Ovary (tissue), 9 donors: ENCODE data around the gene CLEC1B. TPM values are rescaled to one million over a fixed set of nuclear protein-coding genes. Genes with fewer than 3 reads are reported as not detected.
"Not testable (repeated sequence)": the region's sequence is repeated elsewhere in the genome, so short reads cannot be mapped to it uniquely, and the experiment has no call there.

Source experiments
- DNase-seq, 5 donors: peaks; one replicate each; pipeline ENCODE4 v3.0.0-alpha.2; 2019 to 2020
- H3K27ac ChIP-seq, 2 donors: fragments of 200-600 bp; one replicate each; pipeline versions ENCODE4 v1.5.1 to v1.8.0; 2019 to 2022
- H3K27me3 ChIP-seq: fragments of 200-600 bp; one replicate; pipeline ENCODE4 v1.8.0; 2022
- H3K36me3 ChIP-seq: fragments of 200-600 bp; sonication (generic); one replicate; pipeline ENCODE4 v1.5.1; 2019
- H3K4me1 ChIP-seq: one replicate; pipeline ENCODE4 v1.8.1; 2013; ENCODE audit warnings: mild to moderate bottlenecking, moderate library complexity; ENCODE audit not compliant: insufficient read depth
- H3K4me3 ChIP-seq: fragments of 200-600 bp; sonication (generic); one replicate; pipeline ENCODE4 v1.5.1; 2017
- H3K9me3 ChIP-seq, 2 donors: fragments of 200-600 bp in 1 of 2; sonication (generic) in 1 of 2; one replicate each; pipeline versions ENCODE4 v1.5.1 to v1.8.1; 2013 to 2019; ENCODE audit warnings: mild to moderate bottlenecking in 1 of 2, moderate library complexity in 1 of 2
- CTCF ChIP-seq, 3 donors: fragments of 450-650 bp in 2 of 3; fragments of 200-600 bp in 1 of 3; IDR thresholded peaks; one replicate each; pipeline versions ENCODE4 v1.5.1 to v1.8.0; 2016 to 2022; ENCODE audit warnings: antibody characterized with exemption in 3 of 3, mild to moderate bottlenecking in 1 of 3
- EP300 ChIP-seq: sonication (generic); formaldehyde crosslinking; IDR thresholded peaks from one replicate; pipeline ENCODE4 v1.6.1; 2017; ENCODE audit warnings: antibody characterized with exemption
- POLR2A ChIP-seq: fragments of 450-650 bp; IDR thresholded peaks from one replicate; pipeline ENCODE4 v1.6.1; 2017; ENCODE audit warnings: antibody characterized with exemption, mild to moderate bottlenecking, moderate library complexity
- WGBS, 3 donors: extraction: QIAGEN DNeasy Blood & Tissue Kit in 1 of 3; methylation state at CpG; one replicate each; pipeline versions ENCODE4 v1.1.5 to v1.1.7; 2013 to 2017; 5-methylcytosine and 5-hydroxymethylcytosine counted together
- intact Hi-C, 4 donors: fragments of 100-400 bp; cut with DNase I; formaldehyde crosslinking; loops; one replicate each; pipeline versions ENCODE4 v1.11.0 to v1.15.1; 2022 to 2023
- polyA plus RNA-seq, 2 donors: library from polyadenylated mRNA; stranded (reverse); fragments of 200-250 nt in 1 of 2; fragments of 350-450 nt in 1 of 2; fragmentation: Illumina TruSeq in 1 of 2; extraction: RNeasy Lipid Tissue Mini Kit (QIAGEN cat#74804) in 1 of 2; gene quantifications; one replicate each; pipeline ENCODE4 v1.2.3, GENCODE V29; 2013 to 2014
- total RNA-seq, 7 donors: library from RNA; depleted of rRNA in 2 of 7; stranded (reverse); fragments of >200 nt in 2 of 7; fragmentation: NEBNext Ultra II Directional in 3 of 7; extraction: Animal tissue kit (Norgen Biotek cat#: 25700) in 3 of 7; gene quantifications; one replicate each; pipeline versions ENCODE4 v1.1.0 to v1.2.4, GENCODE V29; 2016 to 2023
- donor health status: DM: no; HTN: no; CAD: no; lungs with moderate emphysema.
- donor health status: DM: no; HTN: no; CAD: no.
- donor health status: Bipolar disorder and iron deficiency.
- donor health status: DM: yes; HTN: yes; CAD: no.
- donor health status: DM: no; HTN: no; CAD: no.
- donor health status: DM: yes; HTN: yes; CAD: no.

The CLEC1B gene
- total and polyA plus RNA-seq, 9 donors = 0.06 to 0.47 (median 0.26) TPM; not detected in 6

GRCh38 chr12:9961901-9962300 is 37.0 kb downstream of the CLEC1B start:
- H3K9me3 ChIP-seq = no peaks in the 10 kb centered on the region
- no peaks in the 10 kb centered on the region for H3K4me1 ChIP-seq
- DNase-seq = no peak
- intact Hi-C loops = no loop called here
- no peaks in the 10 kb centered on the region for H3K27me3 ChIP-seq
- TF ChIP-seq CTCF (IDR thresholded peaks at IDR 0.05) (no peak), EP300 (no peak), POLR2A (no peak)
- H3K36me3 ChIP-seq = no peaks in the 10 kb centered on the region
- H3K27ac ChIP-seq = no peak overlapping the region
- 76 to 91% (median 78%) methylated on average over 3 of the region's 3 CpGs for WGBS, 3 donors
- no peak overlapping the region for H3K4me3 ChIP-seq

- no peaks in the 10 kb centered on the region for H3K4me1 ChIP-seq
- no peak for DNase-seq
- H3K4me3 ChIP-seq = no peak overlapping the region
- intact Hi-C loops = no loop called here
- H3K9me3 ChIP-seq = no peaks in the 10 kb centered on the region
- WGBS, 3 donors = 81 to 90% (median 85%) methylated on average over 3 of the region's 3 CpGs
- H3K36me3 ChIP-seq = no peaks in the 10 kb centered on the region
- H3K27me3 ChIP-seq = no peaks in the 10 kb centered on the region
- no peak overlapping the region for H3K27ac ChIP-seq
- no peak for TF ChIP-seq EP300
- no peak for TF ChIP-seq POLR2A
- no peak for TF ChIP-seq CTCF (IDR thresholded peaks at IDR 0.05)
Measured at GRCh38 chr12:9961106-9961505, 37.8 kb downstream of the CLEC1B start.

GRCh38 chr12:9960590-9960989 is 38.3 kb downstream of the CLEC1B start:
- DNase-seq = no peak
- intact Hi-C loops = no loop called here
- Histone ChIP-seq H3K36me3 (no peaks in the 10 kb centered on the region), H3K4me3 (no peak overlapping the region), H3K27me3 (no peaks in the 10 kb centered on the region), H3K27ac (no peak overlapping the region), H3K9me3 (no peaks in the 10 kb centered on the region), H3K4me1 (no peaks in the 10 kb centered on the region)
- TF ChIP-seq EP300 (no peak), POLR2A (no peak), CTCF (IDR thresholded peaks at IDR 0.05) (no peak)
- 68 to 75% (median 72%) methylated on average over 5 of the region's 5 CpGs for WGBS, 3 donors

- no peak for TF ChIP-seq POLR2A
- TF ChIP-seq EP300 = no peak
- TF ChIP-seq CTCF (IDR thresholded peaks at IDR 0.05) = no peak
- intact Hi-C loops = no loop called here
- H3K27me3 ChIP-seq = no peaks in the 10 kb centered on the region
Measured at GRCh38 chr12:9957834-9958233, 41.1 kb downstream of the CLEC1B start.

GRCh38 chr12:9952954-9953729 is 45.8 kb downstream of the CLEC1B start:
- H3K4me3 ChIP-seq, intact Hi-C loops, H3K4me1 ChIP-seq, H3K36me3 ChIP-seq, H3K9me3 ChIP-seq, H3K27ac ChIP-seq, H3K27me3 ChIP-seq: not testable (repeated sequence)
- peak in 1 of 5 donors; percentile 21 for DNase-seq
- WGBS, 3 donors = 88 to 100% (median 97%) methylated on average over 7 to 23 of the region's 55 CpGs

More at GRCh38 chr12:9957834-9958233, 41.1 kb downstream of the CLEC1B start:
- DNase-seq = no peak
- Histone ChIP-seq H3K36me3 (no peaks in the 10 kb centered on the region), H3K4me3 (no peak overlapping the region), H3K4me1 (no peaks in the 10 kb centered on the region), H3K9me3 (no peaks in the 10 kb centered on the region), H3K27ac (no peak overlapping the region)
